T-helper 2 cell treated with Interferon-gamma antibody and Interleukin-4, amounts not matched to agents 5 μg/mL and 100 μg/mL, for 36 hours (primary cell): ENCODE data around the gene ZNF740.

Experiments used
- DNase-seq: peaks from one replicate; pipeline ENCODE4 v3.0.0; 2021; ENCODE audit warnings: low spot score
- H3K27ac Mint-ChIP-seq: one replicate; pipeline ENCODE4 v1.8.0; 2021; ENCODE audit warnings: mild to moderate bottlenecking, mixed read lengths
- H3K27me3 Mint-ChIP-seq: one replicate; pipeline ENCODE4 v1.8.0; 2021; ENCODE audit warnings: low read depth, mixed read lengths
- H3K36me3 Mint-ChIP-seq: one replicate; pipeline ENCODE4 v1.8.0; 2021; ENCODE audit warnings: low read depth, mixed read lengths
- H3K4me1 Mint-ChIP-seq: one replicate; pipeline ENCODE4 v1.8.0; 2021; ENCODE audit warnings: low read depth, mixed read lengths
- H3K4me3 Mint-ChIP-seq: one replicate; pipeline ENCODE4 v1.8.0; 2022; ENCODE audit warnings: mild to moderate bottlenecking, moderate library complexity, mixed read lengths
- H3K9me3 Mint-ChIP-seq: one replicate; pipeline ENCODE4 v1.8.0; 2021; ENCODE audit warnings: mixed read lengths

The ZNF740 gene

GRCh38 chr12:53217931-53218307, 37.4 kb downstream of the ZNF740 start:
- peaks cover 42% of the 10 kb centered on the region for H3K36me3 Mint-ChIP-seq
- peak overlapping the region; percentile 75 for H3K27ac Mint-ChIP-seq

DNA sequence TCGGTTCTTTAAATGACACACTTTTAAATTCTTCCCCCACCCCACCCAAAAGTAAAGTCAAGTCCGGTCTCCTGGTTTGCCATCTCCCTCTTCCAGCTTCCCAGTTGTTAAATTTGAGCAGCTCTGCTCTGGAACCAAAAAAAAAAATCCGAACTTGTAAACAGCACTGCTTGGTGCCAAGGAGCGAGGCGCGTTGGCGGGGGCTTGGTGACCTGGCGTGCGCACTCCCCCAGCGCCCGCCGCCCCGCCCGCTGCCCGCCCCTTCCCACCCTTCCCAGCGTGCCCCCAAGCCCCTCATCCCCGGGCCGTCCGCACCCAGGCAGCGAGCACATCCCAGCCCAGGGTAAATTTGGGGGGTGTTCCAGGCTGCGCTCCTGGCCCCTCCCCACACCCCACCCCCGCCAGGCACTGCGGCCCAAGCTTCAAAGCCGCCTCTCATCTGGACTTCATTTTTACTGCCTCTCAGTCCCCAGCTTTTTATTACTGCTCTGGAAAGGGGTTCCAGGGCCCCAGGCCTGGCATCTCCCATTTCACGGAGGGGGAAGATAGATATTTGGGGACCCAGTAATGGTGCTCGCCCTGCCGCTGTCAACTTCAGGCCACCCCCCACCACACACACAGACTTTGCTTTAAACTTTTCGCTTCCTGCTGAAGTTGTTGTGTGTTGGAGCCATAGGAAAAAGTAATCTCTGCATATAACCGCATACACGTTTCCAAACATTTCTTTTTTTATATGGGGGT, 38.2 kb downstream of the ZNF740 start:
- Mint-ChIP-seq H3K36me3 (peaks cover 34% of the 10 kb centered on the region), H3K4me3 (peak overlapping the region; percentile 97), H3K9me3 (no peaks in the 10 kb centered on the region), H3K27me3 (no peaks in the 10 kb centered on the region), H3K27ac (peak overlapping the region; percentile 90), H3K4me1 (peaks cover 64% of the 10 kb centered on the region)
- no peak for DNase-seq

More at GRCh38 chr12:53217931-53218307, 37.4 kb downstream of the ZNF740 start:
- peak overlapping the region; percentile 97 for H3K4me3 Mint-ChIP-seq
- peaks cover 63% of the 10 kb centered on the region for H3K4me1 Mint-ChIP-seq
- no peaks in the 10 kb centered on the region for H3K27me3 Mint-ChIP-seq
- no peaks in the 10 kb centered on the region for H3K9me3 Mint-ChIP-seq
- DNase-seq: no peak

DNA sequence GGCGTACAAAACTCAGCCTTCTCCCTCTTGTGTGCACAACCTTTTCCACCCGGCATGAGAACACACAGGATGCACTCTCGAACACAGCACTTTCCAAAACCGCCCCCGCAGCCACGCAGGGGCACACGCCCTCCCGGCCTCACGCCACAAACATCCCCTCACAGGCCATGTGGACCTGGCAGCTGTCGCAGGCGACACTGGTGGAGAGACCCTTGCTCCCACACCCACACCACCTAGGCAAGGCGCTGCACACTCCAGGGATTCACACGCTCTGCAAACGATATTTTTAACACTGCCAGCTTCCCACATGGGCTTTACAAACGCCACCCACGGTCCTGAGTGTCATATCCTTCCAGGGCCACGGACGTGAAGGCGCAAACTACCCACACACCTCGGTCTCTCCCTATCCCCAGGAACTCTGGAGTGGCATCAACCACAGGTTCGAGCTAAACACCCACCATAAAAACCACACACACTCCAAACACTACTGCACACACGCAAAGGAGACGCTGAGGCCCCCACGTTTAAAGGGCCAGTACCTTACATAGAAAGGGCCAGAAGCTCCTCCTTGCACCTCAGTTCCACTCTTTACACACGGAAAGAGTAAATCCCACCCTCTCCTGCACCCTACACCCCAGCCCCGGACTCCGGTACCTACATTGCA, 38.9 kb downstream of the ZNF740 start:
- DNase-seq: peak; percentile 83
- Mint-ChIP-seq H3K4me1 (peaks cover 66% of the 10 kb centered on the region), H3K27me3 (no peaks in the 10 kb centered on the region), H3K36me3 (peaks cover 27% of the 10 kb centered on the region), H3K4me3 (peak overlapping the region; percentile 97), H3K9me3 (no peaks in the 10 kb centered on the region), H3K27ac (peak overlapping the region; percentile 90)

DNA sequence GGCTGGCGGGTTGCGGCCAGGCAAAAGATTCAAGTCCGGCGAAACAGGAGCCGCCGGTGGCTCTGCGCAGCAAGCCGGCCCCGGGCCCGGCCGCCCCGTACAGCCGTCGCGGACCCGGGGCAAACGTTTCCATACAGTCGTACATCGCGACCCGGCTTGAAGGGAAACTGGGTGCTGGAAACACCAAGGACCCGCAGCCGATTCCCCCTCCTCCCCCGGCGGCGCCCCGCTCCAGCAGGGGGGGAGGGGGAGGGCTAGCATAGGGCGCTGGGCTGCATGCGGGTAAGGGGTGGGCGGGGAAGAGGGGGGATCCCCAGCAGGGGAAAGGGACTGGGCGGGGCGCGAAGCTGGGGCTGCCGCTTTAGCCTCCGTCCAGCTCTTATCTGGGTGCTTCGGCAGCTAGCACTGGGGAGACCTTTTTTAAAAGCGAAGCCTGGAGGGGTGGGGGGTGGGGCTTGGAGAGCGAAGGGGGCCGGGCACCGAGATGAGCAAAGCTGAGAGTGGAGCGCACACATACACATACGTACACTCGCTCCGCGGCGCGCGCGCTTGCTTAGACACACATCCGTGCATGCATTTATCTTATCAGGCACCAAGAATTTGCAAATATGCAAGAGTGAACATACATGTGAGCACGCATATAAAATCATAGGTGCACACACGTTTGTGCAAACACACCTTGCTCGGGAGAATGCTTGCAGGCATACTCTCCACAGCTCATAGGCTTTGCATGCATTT, 39.6 kb downstream of the ZNF740 start:
- Mint-ChIP-seq H3K36me3 (peaks cover 25% of the 10 kb centered on the region), H3K4me1 (peaks cover 67% of the 10 kb centered on the region)
- DNase-seq: peak; percentile 83

GRCh38 chr12:53220694-53221202, 40.2 kb downstream of the ZNF740 start:
- H3K27ac Mint-ChIP-seq: peak overlapping the region; percentile 95
- peak overlapping the region; percentile 97 for H3K4me3 Mint-ChIP-seq
- peaks cover 66% of the 10 kb centered on the region for H3K4me1 Mint-ChIP-seq
- no peaks in the 10 kb centered on the region for H3K9me3 Mint-ChIP-seq
- no peaks in the 10 kb centered on the region for H3K27me3 Mint-ChIP-seq
- peak; percentile 90 for DNase-seq
- H3K36me3 Mint-ChIP-seq: peaks cover 26% of the 10 kb centered on the region

More for the DNA sequence above, 39.6 kb downstream of the ZNF740 start:
- Mint-ChIP-seq H3K4me3 (peak overlapping the region; percentile 97), H3K27me3 (no peaks in the 10 kb centered on the region), H3K27ac (peak overlapping the region; percentile 95), H3K9me3 (no peaks in the 10 kb centered on the region)

DNA sequence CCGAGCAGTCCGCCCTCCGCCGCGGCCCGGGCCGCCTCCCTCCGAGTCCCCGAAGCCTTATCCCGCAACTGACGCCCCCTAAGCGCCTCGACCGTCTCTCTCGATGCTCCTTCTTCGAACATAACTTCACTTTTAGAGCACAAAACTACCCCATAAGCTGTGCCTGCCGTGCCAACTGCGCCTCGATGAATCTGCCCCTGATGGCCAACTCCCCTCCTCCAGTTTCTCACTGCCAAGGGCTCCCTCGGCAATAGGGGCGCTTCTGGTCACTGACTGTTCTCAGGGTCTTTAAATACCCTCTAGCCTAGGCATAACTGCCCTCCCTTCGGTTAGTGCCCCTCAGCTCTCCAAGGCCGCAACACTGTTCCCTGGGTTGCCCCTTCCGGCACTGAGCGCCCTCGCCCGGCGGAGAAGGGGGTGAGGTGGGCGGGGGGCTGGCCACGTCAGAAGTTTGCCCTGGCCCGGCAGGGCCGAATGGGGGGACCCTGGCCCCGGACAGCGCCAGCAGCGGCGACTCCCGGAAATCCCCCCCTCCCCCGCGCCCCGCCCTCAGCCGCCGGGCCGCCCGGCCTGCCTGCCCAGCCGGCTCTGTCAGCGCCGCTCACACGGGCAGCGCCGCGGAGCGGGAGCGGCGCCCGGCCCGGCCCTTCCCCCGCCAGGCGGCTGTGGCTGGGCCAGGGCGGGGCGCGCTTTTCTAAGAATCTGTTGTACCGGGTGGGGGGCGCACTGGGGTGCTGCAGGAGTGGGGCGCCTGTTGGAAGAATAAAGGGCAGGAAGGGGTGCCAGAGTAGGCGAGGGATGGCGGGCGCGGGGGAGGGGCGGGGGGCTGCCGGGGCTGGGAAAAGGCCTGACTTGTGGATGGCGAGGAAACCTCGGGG, 40.9 kb downstream of the ZNF740 start:
- Mint-ChIP-seq H3K27ac (peak overlapping the region; percentile 95), H3K36me3 (peaks cover 20% of the 10 kb centered on the region), H3K4me3 (peak overlapping the region; percentile 97), H3K9me3 (no peaks in the 10 kb centered on the region), H3K27me3 (no peaks in the 10 kb centered on the region), H3K4me1 (peaks cover 59% of the 10 kb centered on the region)
- peak; percentile 67 for DNase-seq

DNA sequence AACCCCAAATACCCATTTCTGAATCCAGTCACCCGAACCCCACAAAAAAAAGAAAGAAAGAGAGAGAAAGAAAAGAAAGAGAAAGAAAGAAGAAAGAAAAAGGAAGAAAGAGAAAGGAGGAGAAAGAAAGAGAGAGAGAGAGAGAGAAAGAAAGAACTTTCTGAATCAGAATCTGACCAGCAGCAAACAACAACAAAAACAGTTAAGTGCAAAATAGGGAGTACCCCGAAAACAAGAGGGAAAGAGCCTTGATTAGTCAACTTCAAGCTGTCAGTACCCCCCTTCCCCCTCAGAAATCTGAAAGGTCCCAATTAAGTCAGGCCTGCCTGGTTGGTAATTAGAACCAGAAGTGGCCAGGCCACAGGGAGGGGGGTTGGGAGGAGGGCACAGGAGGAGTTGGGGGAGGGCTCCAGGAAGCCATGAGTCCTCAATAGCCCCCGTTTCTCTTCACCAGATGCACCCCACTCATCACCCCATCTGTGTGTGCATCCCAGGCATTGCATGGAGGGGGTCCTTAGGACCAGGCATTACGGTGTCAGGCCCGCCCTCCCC, 41.7 kb downstream of the ZNF740 start:
- H3K27me3 Mint-ChIP-seq: no peaks in the 10 kb centered on the region
- peak overlapping the region; percentile 81 for H3K4me3 Mint-ChIP-seq
- peaks cover 19% of the 10 kb centered on the region for H3K36me3 Mint-ChIP-seq
- no peaks in the 10 kb centered on the region for H3K9me3 Mint-ChIP-seq
- peak overlapping the region; percentile 92 for H3K27ac Mint-ChIP-seq
- peaks cover 51% of the 10 kb centered on the region for H3K4me1 Mint-ChIP-seq
- no peak for DNase-seq

GRCh38 chr12:53222806-53223261, 42.3 kb downstream of the ZNF740 start:
- peaks cover 18% of the 10 kb centered on the region for H3K36me3 Mint-ChIP-seq
- H3K27ac Mint-ChIP-seq: peak overlapping the region; percentile 74
- no peak for DNase-seq
- H3K4me3 Mint-ChIP-seq: peak overlapping the region; percentile 81
- H3K9me3 Mint-ChIP-seq: no peaks in the 10 kb centered on the region
- no peaks in the 10 kb centered on the region for H3K27me3 Mint-ChIP-seq
- H3K4me1 Mint-ChIP-seq: peaks cover 45% of the 10 kb centered on the region

DNA sequence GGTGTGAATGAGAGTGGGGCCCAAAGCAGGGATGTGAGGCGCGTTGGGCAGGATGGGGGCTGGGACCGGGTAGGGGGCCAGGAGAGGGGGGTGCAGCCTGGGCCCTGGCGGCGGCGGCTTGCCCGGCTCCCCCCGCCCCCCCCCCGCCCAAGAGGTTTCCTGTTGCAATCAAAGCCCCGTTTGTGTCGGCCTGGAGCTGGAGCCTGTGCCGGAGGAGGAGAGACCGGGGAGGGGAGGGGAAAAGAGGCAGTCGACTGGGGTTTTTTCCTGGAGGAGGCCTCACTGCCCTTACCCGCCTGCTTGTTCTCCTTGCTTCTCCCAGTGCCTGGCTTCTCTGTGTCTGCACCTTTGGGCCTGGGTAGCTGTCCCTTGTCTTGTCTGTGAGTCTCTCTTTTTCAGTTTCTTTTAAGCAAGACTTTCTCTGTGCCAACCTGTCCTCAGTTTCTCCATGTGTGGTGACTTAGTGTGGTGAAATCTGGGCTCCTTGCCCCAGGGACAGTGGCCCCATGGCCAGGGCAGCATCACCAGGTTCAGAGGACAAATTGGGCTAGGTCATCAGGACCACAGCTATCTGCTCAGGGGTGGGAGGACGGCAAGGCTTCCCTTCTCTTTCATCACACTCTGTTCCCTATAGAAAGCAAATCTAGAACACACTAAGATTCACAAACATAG, 43.0 kb downstream of the ZNF740 start:
- no peak for DNase-seq
- H3K9me3 Mint-ChIP-seq: no peaks in the 10 kb centered on the region
- peaks cover 16% of the 10 kb centered on the region for H3K36me3 Mint-ChIP-seq
- H3K27me3 Mint-ChIP-seq: no peaks in the 10 kb centered on the region
- peak overlapping the region; percentile 81 for H3K4me3 Mint-ChIP-seq
- peak overlapping the region; percentile 74 for H3K27ac Mint-ChIP-seq
- H3K4me1 Mint-ChIP-seq: peaks cover 45% of the 10 kb centered on the region

DNA sequence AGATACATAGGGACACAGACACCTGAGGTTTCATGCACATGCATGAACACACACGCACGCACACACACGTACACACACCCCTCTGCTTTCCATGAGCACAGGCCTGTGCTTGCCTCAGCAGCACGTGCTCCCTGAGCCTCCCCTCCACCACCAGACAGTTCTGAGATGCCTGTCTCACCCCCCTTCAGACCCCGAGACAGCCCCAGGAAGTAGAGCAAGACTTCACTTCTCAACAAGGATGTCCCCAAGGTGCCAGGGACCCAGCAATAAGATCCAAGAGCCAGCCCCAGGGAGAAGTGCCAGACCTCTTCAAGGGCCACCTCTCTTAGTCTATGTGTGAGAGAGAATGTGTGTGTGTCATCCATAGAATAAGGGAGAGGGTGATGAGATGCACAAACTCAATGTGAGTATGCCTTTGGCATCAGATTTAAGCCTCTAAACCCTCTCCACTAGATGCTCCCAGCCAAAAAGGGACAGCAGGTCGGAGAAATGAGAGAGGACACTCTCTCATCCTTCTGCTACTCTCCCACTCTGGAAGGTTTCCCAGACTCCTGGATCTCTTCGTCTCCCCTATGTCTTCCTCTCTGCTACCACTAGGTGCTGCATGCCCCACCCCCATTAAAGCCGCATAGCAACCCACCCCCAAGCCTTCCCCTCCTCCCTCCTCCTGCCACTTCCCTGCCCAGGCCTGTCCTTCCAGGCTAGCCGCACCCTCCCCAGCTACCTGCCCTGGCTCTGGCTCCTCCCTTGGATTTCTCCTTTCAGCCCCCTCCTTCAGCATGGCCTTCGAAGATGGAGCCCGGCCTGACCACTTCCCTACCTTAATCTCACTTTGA, 43.8 kb downstream of the ZNF740 start:
- Mint-ChIP-seq H3K27me3 (no peaks in the 10 kb centered on the region), H3K4me3 (peak overlapping the region; percentile 51), H3K9me3 (no peaks in the 10 kb centered on the region), H3K36me3 (peaks cover 15% of the 10 kb centered on the region), H3K27ac (peak overlapping the region; percentile 61), H3K4me1 (peaks cover 43% of the 10 kb centered on the region)
- no peak for DNase-seq

DNA sequence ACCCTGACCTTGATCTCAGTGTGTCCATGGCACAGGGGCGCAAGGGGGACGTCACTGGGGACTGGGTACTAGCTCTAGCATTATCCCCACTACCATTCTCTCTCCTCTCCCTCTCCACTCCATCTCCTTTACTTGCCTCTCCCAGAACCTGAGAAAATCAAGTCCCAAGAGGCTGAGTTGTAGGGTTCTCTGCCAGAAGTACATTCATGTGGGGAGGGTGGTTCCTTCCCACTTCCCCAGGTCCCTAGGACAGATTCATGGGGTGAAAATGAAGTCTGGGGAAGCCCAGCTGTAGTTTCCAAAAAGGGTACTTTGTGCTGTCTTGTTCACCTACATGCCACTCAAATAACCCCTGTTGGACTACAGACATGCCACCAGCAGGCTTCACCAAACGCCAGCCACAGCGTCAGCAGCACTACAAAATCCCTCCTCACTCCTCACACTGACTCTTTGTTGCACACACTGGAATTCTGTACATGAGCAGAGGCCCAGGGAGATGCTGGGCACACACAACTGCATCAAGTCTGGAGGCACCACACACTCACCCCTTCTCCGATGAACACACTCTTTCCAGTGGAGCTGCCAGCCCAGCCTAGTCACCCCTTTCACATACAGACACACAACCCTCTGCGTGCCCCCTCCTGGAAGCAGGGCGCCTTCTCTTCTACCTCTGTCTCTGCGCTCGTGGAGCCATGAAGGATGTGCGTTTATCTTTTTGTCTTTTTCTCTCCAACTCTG, 44.5 kb downstream of the ZNF740 start:
- Mint-ChIP-seq H3K36me3 (peaks cover 11% of the 10 kb centered on the region), H3K4me1 (peaks cover 41% of the 10 kb centered on the region), H3K27ac (peak overlapping the region; percentile 39), H3K4me3 (peak overlapping the region; percentile 22), H3K9me3 (no peaks in the 10 kb centered on the region), H3K27me3 (no peaks in the 10 kb centered on the region)
- no peak for DNase-seq
